Measurements from ENCODE around the gene OR7C1.
"Not testable (repeated sequence)": the region's sequence is repeated elsewhere in the genome, so short reads cannot be mapped to it uniquely, and the experiment has no call there.

The OR7C1 gene

GRCh38 chr19:14786421-14786851, 48.5 kb downstream of the OR7C1 start:
- no peaks in the 10 kb centered on the region for H3K36me3 ChIP-seq (ENCODE audit: control insufficient read depth, low read length)
- no peak overlapping the region for H3K27ac ChIP-seq (ENCODE audit: low read depth, low read length)
- H4K20me1 ChIP-seq (ENCODE audit: control insufficient read depth, insufficient read depth, low read depth, low read length): no peaks in the 10 kb centered on the region
- no peaks in the 10 kb centered on the region for H3K79me2 ChIP-seq (ENCODE audit: control insufficient read depth, low read length)
- no peaks in the 10 kb centered on the region for H3K9me3 ChIP-seq (ENCODE audit: control insufficient read depth, insufficient read depth, low read length)
- H3K4me3 ChIP-seq (ENCODE audit: low read length): no peak overlapping the region
- H3K4me1 ChIP-seq (ENCODE audit: control insufficient read depth, low read length): peaks cover 10% of the 10 kb centered on the region
- H3K4me2 ChIP-seq (ENCODE audit: low read length): peak overlapping the region; percentile 12; the same call in 1 of the 2 replicates
- H3F3A ChIP-seq (ENCODE audit: control insufficient read depth, insufficient read depth): no peaks in the 10 kb centered on the region
- no peaks in the 10 kb centered on the region for H3K9me2 ChIP-seq (replicated peaks; ENCODE audit: control insufficient read depth, low read length)
- peaks cover 5% of the 10 kb centered on the region for H3K27me3 ChIP-seq (ENCODE audit: control insufficient read depth, low read length)
- TF ChIP-seq EZH2phosphoT487 (IDR thresholded peaks at IDR 0.05; ENCODE audit: borderline replicate concordance, low read length) (no peak), CTCF (IDR thresholded peaks at IDR 0.05; ENCODE audit: low read depth, low read length, poor library complexity, severe bottlenecking) (peak; percentile 89)

DNA sequence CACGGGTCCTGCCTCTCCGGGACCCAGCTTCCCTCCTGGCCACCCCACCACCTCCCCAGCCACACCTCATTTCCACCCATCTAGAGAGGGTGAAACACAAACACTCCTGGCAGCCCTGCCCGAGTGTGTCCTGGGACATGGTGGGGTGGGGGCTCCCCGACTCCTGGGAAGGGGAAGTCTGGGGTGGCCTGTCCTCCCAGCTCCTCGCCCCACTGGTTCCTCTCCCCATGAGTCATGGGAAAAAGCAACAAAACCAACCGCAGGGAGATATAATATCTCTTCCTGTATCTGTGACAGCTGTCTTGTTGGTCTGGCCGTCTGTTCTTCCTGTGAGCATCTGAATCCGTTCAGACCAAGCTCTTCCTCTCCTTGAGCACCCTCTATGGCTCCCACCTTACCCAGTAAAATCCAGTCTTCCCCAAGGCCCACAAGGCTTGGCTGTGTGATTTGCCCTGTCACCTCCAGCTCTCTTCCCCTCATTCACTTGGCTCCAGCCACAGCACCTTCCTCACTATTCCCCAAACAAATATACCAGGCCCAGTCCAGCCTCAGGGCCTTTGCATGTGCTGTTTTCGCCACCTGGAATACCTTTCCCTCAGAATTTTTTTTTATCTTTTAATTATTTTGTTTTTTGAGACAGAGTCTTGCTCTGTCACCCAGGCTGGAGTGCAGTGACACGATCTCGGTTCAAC, 49.7 kb downstream of the OR7C1 start:
- H3F3A ChIP-seq (ENCODE audit: control insufficient read depth, insufficient read depth); H4K20me1 ChIP-seq (ENCODE audit: control insufficient read depth, insufficient read depth, low read depth, low read length); H3K79me2 ChIP-seq (ENCODE audit: control insufficient read depth, low read length); H3K9me2 ChIP-seq (replicated peaks; ENCODE audit: control insufficient read depth, low read length); H3K4me3 ChIP-seq (ENCODE audit: low read length); H3K36me3 ChIP-seq (ENCODE audit: control insufficient read depth, low read length); H3K27me3 ChIP-seq (ENCODE audit: control insufficient read depth, low read length); H3K9me3 ChIP-seq (ENCODE audit: control insufficient read depth, insufficient read depth, low read length); H3K4me1 ChIP-seq (ENCODE audit: control insufficient read depth, low read length); H3K4me2 ChIP-seq (ENCODE audit: low read length); H3K27ac ChIP-seq (ENCODE audit: low read depth, low read length): not testable (repeated sequence)

DNA sequence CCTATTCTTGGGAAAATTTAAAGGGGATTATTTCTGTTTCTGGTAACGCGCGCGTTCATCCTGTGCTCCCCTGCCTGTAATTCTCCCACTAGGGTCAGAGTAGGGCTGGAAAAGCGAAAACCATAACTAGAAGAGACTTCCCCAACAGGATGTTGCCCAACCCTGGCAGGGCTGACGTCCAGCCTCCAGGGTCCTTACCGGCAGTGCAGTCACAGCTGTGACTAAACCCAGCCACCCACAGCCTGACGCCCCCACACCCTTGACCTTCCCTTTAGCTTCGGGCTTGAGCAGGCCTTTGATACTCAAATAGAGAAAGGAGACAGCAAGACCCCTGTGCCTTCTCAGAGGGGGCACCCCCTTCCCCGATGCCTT, 50.3 kb downstream of the OR7C1 start:
- not testable (repeated sequence) for H3K4me3 ChIP-seq (ENCODE audit: low read length); H3K27ac ChIP-seq (ENCODE audit: low read depth, low read length); H3K4me2 ChIP-seq (ENCODE audit: low read length)

DNA sequence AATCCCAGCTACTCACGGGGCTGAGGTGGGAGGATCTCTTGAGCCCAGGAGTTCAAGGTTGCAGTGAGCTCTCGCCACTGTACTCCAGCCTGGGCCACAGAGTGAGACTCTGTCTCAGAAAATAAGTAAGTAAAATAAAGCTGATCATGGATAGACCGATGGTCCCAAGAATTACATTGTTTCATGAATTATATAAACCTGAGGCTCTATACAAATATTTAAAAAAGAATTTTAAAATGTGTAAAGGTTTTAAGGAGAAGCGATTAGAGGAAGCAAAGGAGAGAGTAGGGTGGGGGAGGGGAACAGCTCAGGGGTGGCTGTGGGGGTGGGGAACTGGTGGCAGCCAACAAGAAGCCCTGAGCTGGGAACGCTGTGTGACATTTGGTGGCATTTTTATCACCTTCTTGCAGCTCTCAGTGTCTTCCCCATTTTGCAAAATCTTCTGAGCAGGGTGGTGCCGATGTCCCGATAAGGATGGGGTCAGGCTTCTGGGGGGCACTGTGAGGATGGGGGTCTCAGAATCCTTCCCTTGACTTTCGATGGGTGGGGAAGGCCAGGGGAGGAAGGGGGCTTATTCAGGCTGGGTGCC, 51.5 kb downstream of the OR7C1 start:
- not testable (repeated sequence) for H4K20me1 ChIP-seq (ENCODE audit: control insufficient read depth, insufficient read depth, low read depth, low read length); H3K27me3 ChIP-seq (ENCODE audit: control insufficient read depth, low read length); H3K79me2 ChIP-seq (ENCODE audit: control insufficient read depth, low read length); H3K4me2 ChIP-seq (ENCODE audit: low read length); H3K9me2 ChIP-seq (replicated peaks; ENCODE audit: control insufficient read depth, low read length); H3K36me3 ChIP-seq (ENCODE audit: control insufficient read depth, low read length); H3K4me1 ChIP-seq (ENCODE audit: control insufficient read depth, low read length); H3K27ac ChIP-seq (ENCODE audit: low read depth, low read length); H3K4me3 ChIP-seq (ENCODE audit: low read length); H3K9me3 ChIP-seq (ENCODE audit: control insufficient read depth, insufficient read depth, low read length); H3F3A ChIP-seq (ENCODE audit: control insufficient read depth, insufficient read depth)

More for the DNA sequence above, 50.3 kb downstream of the OR7C1 start:
- H3K9me2 ChIP-seq (replicated peaks; ENCODE audit: control insufficient read depth, low read length); H3K27me3 ChIP-seq (ENCODE audit: control insufficient read depth, low read length); H4K20me1 ChIP-seq (ENCODE audit: control insufficient read depth, insufficient read depth, low read depth, low read length); H3K9me3 ChIP-seq (ENCODE audit: control insufficient read depth, insufficient read depth, low read length); H3F3A ChIP-seq (ENCODE audit: control insufficient read depth, insufficient read depth); H3K79me2 ChIP-seq (ENCODE audit: control insufficient read depth, low read length); H3K4me1 ChIP-seq (ENCODE audit: control insufficient read depth, low read length); H3K36me3 ChIP-seq (ENCODE audit: control insufficient read depth, low read length): not testable (repeated sequence)
